Activated CD8-positive, alpha-beta T cell treated with anti-CD3 and anti-CD28 coated beads for 36 hours (primary cell): ENCODE data around the gene HOXD3. TPM values are rescaled to one million over a fixed set of nuclear protein-coding genes. Genes with fewer than 3 reads are reported as not detected.

ENCODE experiments used
- ATAC-seq: fragments of 200-7000 bp; cut with Tn5 transposase; one replicate; pipeline ENCODE4 v1.10.0; 2021; ENCODE audit warnings: mild to moderate bottlenecking, moderate library complexity
- CTCF ChIA-PET: fragments of 350-600 bp; sonication (Branson Sonifier 250); formaldehyde crosslinking; loops from one replicate; lab custom pipeline; 2021; ENCODE audit warnings: antibody characterized with exemption; lab: Charles Lee
- POLR2A ChIA-PET: fragments of 350-600 bp; sonication (Branson Sonifier 250); formaldehyde crosslinking; loops from one replicate; lab custom pipeline; 2021; ENCODE audit warnings: antibody characterized with exemption; lab: Charles Lee
- DNase-seq: peaks from one replicate; pipeline ENCODE4 v3.0.0-alpha.2; 2020
- H3K27ac Mint-ChIP-seq: one replicate; pipeline ENCODE4 v1.8.0; 2021; ENCODE audit warnings: mild to moderate bottlenecking, mixed read lengths
- H3K27me3 Mint-ChIP-seq: one replicate; pipeline ENCODE4 v1.8.0; 2021; ENCODE audit warnings: mixed read lengths
- H3K36me3 Mint-ChIP-seq: one replicate; pipeline ENCODE4 v1.8.0; 2021; ENCODE audit warnings: low read depth, mixed read lengths
- H3K4me1 Mint-ChIP-seq: one replicate; pipeline ENCODE4 v1.8.0; 2021; ENCODE audit warnings: low read depth, mixed read lengths
- H3K4me3 Mint-ChIP-seq: one replicate; pipeline ENCODE4 v1.8.0; 2021; ENCODE audit warnings: mild to moderate bottlenecking, moderate library complexity, mixed read lengths
- H3K9me3 Mint-ChIP-seq: one replicate; pipeline ENCODE4 v1.8.0; 2021; ENCODE audit warnings: mixed read lengths
- CTCF ChIP-seq: fragments of 200-600 bp; IDR thresholded peaks from one replicate; pipeline ENCODE4 v1.8.0; 2022; ENCODE audit warnings: antibody characterized with exemption, mild to moderate bottlenecking
- intact Hi-C: fragments of 100-400 bp; cut with micrococcal nuclease; formaldehyde crosslinking; loops from one replicate; pipeline ENCODE4 v1.10.0; 2022
- total RNA-seq, 2 experiments: library from RNA; stranded (reverse); gene quantifications; one replicate each; pipeline ENCODE4 v1.2.3, GENCODE V29; 2021

HOXD3 gene
- total RNA-seq, 2 experiments from 2014 or later: not detected

GRCh38 chr2:176172007-176172894 is 15.1 kb downstream of the HOXD3 start:
- H3K9me3 Mint-ChIP-seq: peaks cover 1% of the 10 kb centered on the region
- intact Hi-C loops: loop anchor here (5.0 kb wide), 1 partner anchor 40 kb away; no protein-coding TSS in a partner anchor
- ChIA-PET CTCF (no interaction called here), POLR2A (no interaction called here)
- no peak overlapping the region for H3K27ac Mint-ChIP-seq
- H3K4me3 Mint-ChIP-seq: no peak overlapping the region
- H3K27me3 Mint-ChIP-seq: peaks cover 81% of the 10 kb centered on the region
- peaks cover 14% of the 10 kb centered on the region for H3K4me1 Mint-ChIP-seq
- ATAC-seq (no peak), DNase-seq (no peak)
- no peaks in the 10 kb centered on the region for H3K36me3 Mint-ChIP-seq
- TF ChIP-seq CTCF: no peak

GRCh38 chr2:176172895-176173566 is 15.9 kb downstream of the HOXD3 start:
- intact Hi-C loops: loop anchor here (5.0 kb wide), 1 partner anchor 41 kb away; no protein-coding TSS in a partner anchor
- DNase-seq: no peak
- POLR2A ChIA-PET: no interaction called here
- H3K36me3 Mint-ChIP-seq: no peaks in the 10 kb centered on the region
- H3K4me3 Mint-ChIP-seq: no peak overlapping the region
- peaks cover 1% of the 10 kb centered on the region for H3K9me3 Mint-ChIP-seq
- peaks cover 15% of the 10 kb centered on the region for H3K4me1 Mint-ChIP-seq
- H3K27ac Mint-ChIP-seq: no peak overlapping the region
- CTCF ChIA-PET: interaction anchor here (1.0 kb wide), 1 partner anchor 62 kb away, joined by 4 read pairs; no protein-coding TSS in a partner anchor
- peaks cover 80% of the 10 kb centered on the region for H3K27me3 Mint-ChIP-seq
- TF ChIP-seq CTCF: no peak
- ATAC-seq: no peak

GRCh38 chr2:176173567-176174381 is 16.7 kb downstream of the HOXD3 start:
- ChIA-PET CTCF (interaction anchor here (0.9 to 1.0 kb wide), 2 partner anchors 34 to 62 kb away, joined by 4 read pairs; no protein-coding TSS in a partner anchor), POLR2A (no interaction called here)
- ATAC-seq (no peak), DNase-seq (no peak)
- Mint-ChIP-seq H3K4me1 (peaks cover 17% of the 10 kb centered on the region), H3K27ac (no peak overlapping the region), H3K36me3 (no peaks in the 10 kb centered on the region), H3K27me3 (peaks cover 82% of the 10 kb centered on the region), H3K9me3 (peaks cover 1% of the 10 kb centered on the region), H3K4me3 (no peak overlapping the region)
- intact Hi-C loops: loop anchor here (5.0 kb wide), 1 partner anchor 41 kb away; no protein-coding TSS in a partner anchor
- TF ChIP-seq CTCF: no peak

DNA sequence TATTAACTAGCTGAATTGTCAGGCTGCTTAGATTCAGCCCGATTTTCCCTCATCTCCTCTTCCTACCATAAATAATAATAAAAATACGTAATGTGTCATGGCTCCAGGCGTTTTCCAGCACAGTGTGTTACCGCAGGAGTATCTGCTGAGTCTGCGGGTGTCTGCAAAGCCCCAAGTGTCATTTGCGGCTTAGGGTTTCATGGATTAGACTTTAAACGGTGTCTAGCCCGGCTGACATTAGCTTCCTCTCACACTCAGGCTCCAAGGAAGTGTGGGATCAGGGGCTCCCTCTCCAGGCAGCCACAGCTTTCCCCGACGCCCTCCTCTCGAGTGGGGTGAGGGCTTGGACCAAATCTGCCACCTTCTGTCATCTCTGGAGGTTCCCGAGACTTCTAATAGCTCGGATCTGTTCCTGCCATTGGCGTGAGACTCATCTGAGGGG is 17.3 kb downstream of the HOXD3 start:
- DNase-seq: no peak
- intact Hi-C loops: loop anchor here (5.0 kb wide), 1 partner anchor 42 kb away; no protein-coding TSS in a partner anchor
- ChIA-PET POLR2A (no interaction called here), CTCF (interaction anchor here (0.9 to 1.6 kb wide), 2 partner anchors 34 to 63 kb away, joined by 4 to 5 read pairs; no protein-coding TSS in a partner anchor)
- H3K36me3 Mint-ChIP-seq: no peaks in the 10 kb centered on the region
- TF ChIP-seq CTCF: no peak
- H3K9me3 Mint-ChIP-seq: peaks cover 1% of the 10 kb centered on the region
- no peak for ATAC-seq
- H3K27ac Mint-ChIP-seq: no peak overlapping the region
- H3K4me1 Mint-ChIP-seq: peaks cover 17% of the 10 kb centered on the region
- H3K27me3 Mint-ChIP-seq: peaks cover 84% of the 10 kb centered on the region
- H3K4me3 Mint-ChIP-seq: no peak overlapping the region
